ENCODE data around the gene HEXA.

- TF ChIP-seq CTCF (conservative IDR thresholded peaks at IDR 0.05; ENCODE audit: low read length) (no peak), EZH2phosphoT487 (IDR thresholded peaks at IDR 0.05; ENCODE audit: borderline replicate concordance) (no peak)
Measured at GRCh38 chr15:72361176-72361575, 14.6 kb downstream of the HEXA start.

All from Loucy (cell line).